Type B pancreatic cell (in vitro differentiated cells): ENCODE measurements around the gene ARHGEF37. TPM values are rescaled to one million over a fixed set of nuclear protein-coding genes. Genes with fewer than 3 reads are reported as not detected.

Source experiments
- DNase-seq: peaks from one replicate; pipeline ENCODE4 v3.0.0; 2021; ENCODE audit warnings: mixed read lengths; ENCODE audit not compliant: unreplicated experiment; ENCODE audit errors: extremely low spot score
- H3K27ac Mint-ChIP-seq: 2 replicates; pipeline ENCODE4 v1.8.0; 2021; ENCODE audit warnings: mild to moderate bottlenecking, mixed read lengths
- H3K27me3 Mint-ChIP-seq: 2 replicates; pipeline ENCODE4 v1.8.0; 2021; ENCODE audit warnings: mixed read lengths
- H3K36me3 Mint-ChIP-seq: 2 replicates; pipeline ENCODE4 v1.8.0; 2021; ENCODE audit warnings: mixed read lengths
- H3K4me1 Mint-ChIP-seq: one replicate; pipeline ENCODE4 v1.8.0; 2021; ENCODE audit warnings: mixed read lengths; ENCODE audit not compliant: unreplicated experiment
- H3K4me3 Mint-ChIP-seq: 2 replicates; pipeline ENCODE4 v1.8.0; 2021; ENCODE audit warnings: mild to moderate bottlenecking, mixed read lengths
- H3K9me3 Mint-ChIP-seq: 2 replicates; pipeline ENCODE4 v1.8.0; 2021; ENCODE audit warnings: mixed read lengths
- CTCF ChIP-seq: fragments of 200-600 bp; sonication (generic); conservative IDR thresholded peaks from 2 replicates; pipeline ENCODE4 v1.5.0; 2021; ENCODE audit warnings: antibody characterized with exemption, mild to moderate bottlenecking
- total RNA-seq: library from RNA; stranded (reverse); gene quantifications from 2 replicates; pipeline ENCODE4 v1.2.1, GENCODE V29; 2021; ENCODE audit warnings: low replicate concordance

The ARHGEF37 gene
- total RNA-seq, 1 donor from 2014 or later: 7.1 TPM

- Mint-ChIP-seq H3K36me3 (no peaks in the 10 kb centered on the region), H3K4me3 (no peak overlapping the region), H3K27me3 (peaks cover 6% of the 10 kb centered on the region), H3K9me3 (no peaks in the 10 kb centered on the region), H3K27ac (no peak overlapping the region), H3K4me1 (peaks cover 24% of the 10 kb centered on the region)
- no peak for DNase-seq
- TF ChIP-seq CTCF: peak; percentile 87
Measured at GRCh38 chr5:149636861-149637246, 55.6 kb downstream of the ARHGEF37 start.

GRCh38 chr5:149638136-149638535 is 56.8 kb downstream of the ARHGEF37 start:
- no peak overlapping the region for H3K27ac Mint-ChIP-seq
- TF ChIP-seq CTCF: no peak
- peaks cover 11% of the 10 kb centered on the region for H3K4me1 Mint-ChIP-seq
- DNase-seq: no peak
- H3K4me3 Mint-ChIP-seq: no peak overlapping the region
- peaks cover 6% of the 10 kb centered on the region for H3K27me3 Mint-ChIP-seq
- H3K36me3 Mint-ChIP-seq: no peaks in the 10 kb centered on the region
- no peaks in the 10 kb centered on the region for H3K9me3 Mint-ChIP-seq

- Mint-ChIP-seq H3K9me3 (no peaks in the 10 kb centered on the region), H3K4me3 (no peak overlapping the region), H3K27ac (no peak overlapping the region), H3K27me3 (peaks cover 6% of the 10 kb centered on the region), H3K4me1 (peaks cover 11% of the 10 kb centered on the region), H3K36me3 (no peaks in the 10 kb centered on the region)
- TF ChIP-seq CTCF: no peak
- DNase-seq: no peak
Measured at GRCh38 chr5:149638546-149639241, 57.4 kb downstream of the ARHGEF37 start.

GRCh38 chr5:149639737-149640136 is 58.4 kb downstream of the ARHGEF37 start:
- no peak overlapping the region for H3K27ac Mint-ChIP-seq
- no peak overlapping the region for H3K4me3 Mint-ChIP-seq
- no peaks in the 10 kb centered on the region for H3K36me3 Mint-ChIP-seq
- peaks cover 6% of the 10 kb centered on the region for H3K27me3 Mint-ChIP-seq
- TF ChIP-seq CTCF: no peak
- no peaks in the 10 kb centered on the region for H3K9me3 Mint-ChIP-seq
- H3K4me1 Mint-ChIP-seq: peaks cover 11% of the 10 kb centered on the region
- no peak for DNase-seq

- Mint-ChIP-seq H3K27ac (no peak overlapping the region), H3K4me1 (peaks cover 13% of the 10 kb centered on the region), H3K4me3 (no peak overlapping the region), H3K36me3 (no peaks in the 10 kb centered on the region), H3K9me3 (no peaks in the 10 kb centered on the region), H3K27me3 (peaks cover 6% of the 10 kb centered on the region)
- no peak for DNase-seq
- TF ChIP-seq CTCF: no peak
Measured at GRCh38 chr5:149640350-149640999, 59.2 kb downstream of the ARHGEF37 start.
